IMR-90 (cell line): ENCODE results near the gene NR1I3. TPM values are rescaled to one million over a fixed set of nuclear protein-coding genes. Genes with fewer than 3 reads are reported as not detected.
A peak's percentile ranks its signal among the peaks of the same experiment; 100 is the strongest.

Experiments used
- ATAC-seq: fragments of 200-7000 bp; cut with Tn5 transposase; 2 replicates; pipeline ENCODE4 v1.9.1; 2020; ENCODE audit warnings: low read depth, mild to moderate bottlenecking, moderate library complexity
- BruUV-seq: library from RNA; stranded (reverse); fragments of 400-500 nt; replicated peaks from 2 replicates; lab custom pipeline; 2021; lab: Mats Ljungman, UMichigan
- CTCF ChIA-PET: fragments of 300-600 bp; formaldehyde crosslinking; extraction: SDS; loops from one replicate; lab custom pipeline; 2021; ENCODE audit warnings: antibody characterized with exemption; lab: Yijun Ruan, JAX
- POLR2A ChIA-PET: fragments of 300-600 bp; sonication (Branson Sonifier 250); formaldehyde crosslinking; loops from one replicate; lab custom pipeline; 2022; ENCODE audit warnings: antibody characterized with exemption; ENCODE audit not compliant: unreplicated experiment; lab: Charles Lee
- DNase-seq: peaks from one replicate; pipeline ENCODE4 v3.0.0; 2013
- H2AFZ ChIP-seq: replicated peaks from 2 replicates; pipeline ENCODE3; 2013; ENCODE audit warnings: low read length, mild to moderate bottlenecking; ENCODE audit not compliant: poor library complexity
- H2AK5ac ChIP-seq: 2 replicates; pipeline ENCODE4 v1.6.1; 2013; ENCODE audit warnings: low read depth, low read length, inconsistent platforms
- H2AK9ac ChIP-seq: replicated peaks from 2 replicates; pipeline ENCODE3; 2013; ENCODE audit warnings: mild to moderate bottlenecking, low read depth, low read length, moderate library complexity; ENCODE audit not compliant: poor library complexity
- H2BK120ac ChIP-seq: 2 replicates; pipeline ENCODE4 v1.6.1; 2013; ENCODE audit warnings: low read depth, low read length, inconsistent platforms
- H2BK15ac ChIP-seq: 3 replicates; pipeline ENCODE4 v1.6.1; 2013; ENCODE audit warnings: low read depth, low read length, inconsistent platforms
- H2BK20ac ChIP-seq: 2 replicates; pipeline ENCODE4 v1.6.1; 2013; ENCODE audit warnings: low read depth, mild to moderate bottlenecking, inconsistent platforms, low read length, moderate library complexity
- H2BK5ac ChIP-seq: 2 replicates; pipeline ENCODE4 v1.6.1; 2013; ENCODE audit warnings: mild to moderate bottlenecking, low read depth, low read length, inconsistent platforms; ENCODE audit not compliant: poor library complexity, severe bottlenecking
- H3K14ac ChIP-seq: replicated peaks from 2 replicates; pipeline ENCODE4 v1.6.1; 2013; ENCODE audit warnings: low read depth, low read length, inconsistent platforms
- H3K18ac ChIP-seq: 2 replicates; pipeline ENCODE4 v1.6.1; 2013; ENCODE audit warnings: low read depth, low read length, control low read depth
- H3K23ac ChIP-seq: 2 replicates; pipeline ENCODE4 v1.6.1; 2013; ENCODE audit warnings: low read depth, low read length, inconsistent platforms
- H3K27ac ChIP-seq: 2 replicates; pipeline ENCODE4 v1.5.1; 2013; ENCODE audit warnings: mild to moderate bottlenecking, control low read depth, low read length; ENCODE audit not compliant: insufficient read depth
- H3K27me3 ChIP-seq: 2 replicates; pipeline ENCODE4 v1.6.1; 2013; ENCODE audit warnings: low read length; ENCODE audit not compliant: control insufficient read depth, insufficient read depth
- H3K36me3 ChIP-seq: 2 replicates; pipeline ENCODE4 v1.6.1; 2013; ENCODE audit warnings: low read length, mixed read lengths; ENCODE audit not compliant: control insufficient read depth, insufficient read depth
- H3K4ac ChIP-seq: 2 replicates; pipeline ENCODE4 v1.6.1; 2013; ENCODE audit warnings: low read depth, low read length, inconsistent platforms
- H3K4me1 ChIP-seq: 2 replicates; pipeline ENCODE4 v1.6.1; 2013; ENCODE audit warnings: low read length, mixed read lengths; ENCODE audit not compliant: control insufficient read depth, insufficient read depth
- H3K4me2 ChIP-seq: 2 replicates; pipeline ENCODE4 v1.6.1; 2013; ENCODE audit warnings: low read depth, mild to moderate bottlenecking, control low read depth, low read length, moderate library complexity
- H3K4me3 ChIP-seq: 2 replicates; pipeline ENCODE4 v1.5.1; 2013; ENCODE audit warnings: low read depth, mild to moderate bottlenecking, control low read depth, low read length, moderate library complexity; ENCODE audit not compliant: insufficient read depth
- H3K56ac ChIP-seq: 2 replicates; pipeline ENCODE4 v1.6.1; 2013; ENCODE audit warnings: low read length, inconsistent platforms; ENCODE audit not compliant: insufficient read depth; ENCODE audit errors: extremely low read depth
- H3K79me1 ChIP-seq, 2 experiments: 2 replicates each; pipeline ENCODE4 v1.6.1; 2013; ENCODE audit warnings: low read length in 2 of 2, inconsistent platforms in 1 of 2, low read depth in 1 of 2
- H3K9ac ChIP-seq: 2 replicates; pipeline ENCODE4 v1.6.1; 2013; ENCODE audit warnings: low read depth, low read length, control low read depth
- H3K9me1 ChIP-seq: 2 replicates; pipeline ENCODE4 v1.6.1; 2013; ENCODE audit warnings: low read length, inconsistent platforms; ENCODE audit not compliant: insufficient read depth
- H3K9me3 ChIP-seq: 2 replicates; pipeline ENCODE4 v1.6.1; 2013; ENCODE audit warnings: low read length; ENCODE audit not compliant: control insufficient read depth, insufficient read depth
- H4K20me1 ChIP-seq: 2 replicates; pipeline ENCODE4 v1.6.1; 2013; ENCODE audit warnings: low read length, inconsistent platforms; ENCODE audit not compliant: insufficient read depth
- H4K5ac ChIP-seq: 2 replicates; pipeline ENCODE4 v1.6.1; 2013; ENCODE audit warnings: mild to moderate bottlenecking, low read depth, low read length, control low read depth
- H4K8ac ChIP-seq, 2 experiments: 2 replicates each; pipeline ENCODE4 v1.6.1; 2013; ENCODE audit warnings: low read depth in 2 of 2, low read length in 2 of 2, control low read depth in 1 of 2, inconsistent platforms in 1 of 2
- H4K91ac ChIP-seq: 2 replicates; pipeline ENCODE4 v1.6.1; 2013; ENCODE audit warnings: low read depth, low read length, inconsistent platforms; ENCODE audit not compliant: insufficient read depth
- BHLHE40 ChIP-seq: fragments of 150-350 bp; IDR thresholded peaks from 2 replicates; pipeline ENCODE4 v1.6.1; 2016; ENCODE audit warnings: mild to moderate bottlenecking, low read depth, low read length
- CTCF ChIP-seq: conservative IDR thresholded peaks from 2 replicates; pipeline ENCODE4 v1.5.1; 2012; ENCODE audit warnings: mild to moderate bottlenecking, low read depth, low read length, improper control_type of control experiment
- FOS ChIP-seq: fragments of 150-350 bp; IDR thresholded peaks from 2 replicates; pipeline ENCODE4 v1.6.1; 2016; ENCODE audit warnings: low read depth, low read length
- MAFK ChIP-seq: IDR thresholded peaks from 2 replicates; pipeline ENCODE4 v1.6.1; 2012; ENCODE audit warnings: low read depth, low read length, improper control_type of control experiment
- MXI1 ChIP-seq: IDR thresholded peaks from 2 replicates; pipeline ENCODE4 v1.6.1; 2012; ENCODE audit warnings: low read depth, mild to moderate bottlenecking, low read length, moderate library complexity, borderline replicate concordance
- POLR2A ChIP-seq: IDR thresholded peaks from 2 replicates; pipeline ENCODE4 v1.6.1; 2012; ENCODE audit warnings: mild to moderate bottlenecking, low read depth, low read length
- RCOR1 ChIP-seq: IDR thresholded peaks from 2 replicates; pipeline ENCODE4 v1.6.1; 2012; ENCODE audit warnings: mild to moderate bottlenecking, low read length, improper control_type of control experiment; ENCODE audit not compliant: insufficient replicate concordance
- SMC3 ChIP-seq: fragments of 150-350 bp; IDR thresholded peaks from 2 replicates; pipeline ENCODE4 v1.6.1; 2016; ENCODE audit warnings: low read depth, mild to moderate bottlenecking, antibody characterized with exemption, low read length, moderate library complexity
- WGBS, 2 experiments: methylation state at CpG; one replicate each; pipeline versions ENCODE4 v1.1.5 to v1.1.7; 2013; ENCODE audit warnings: missing lambda C conversion rate in 2 of 2; ENCODE audit not compliant: insufficient read length in 1 of 2; ENCODE audit errors: extremely low coverage in 2 of 2; 5-methylcytosine and 5-hydroxymethylcytosine counted together
- dilution Hi-C: fragments of 300-500 bp; cut with HindIII; formaldehyde crosslinking; loops from one replicate; pipeline ENCODE4 v1.14.3; 2018; ENCODE audit warnings: low sequenced_read_pairs; ENCODE audit not compliant: unreplicated experiment
- in situ Hi-C: fragments of 300-500 bp; cut with MboI; formaldehyde crosslinking; loops from 3 replicates; pipeline ENCODE4 v1.14.3; 2019; ENCODE audit warnings: low sequenced_read_pairs, inconsistent platforms, mixed read lengths
- intact Hi-C: fragments of 100-400 bp; cut with micrococcal nuclease; formaldehyde crosslinking; loops from 2 replicates; pipeline ENCODE4 v1.10.0; 2022
- polyA plus RNA-seq, 3 experiments: library from polyadenylated mRNA; depleted of rRNA; stranded (reverse); fragments of >200 nt; gene quantifications; 2 replicates each; pipeline ENCODE4 v1.2.3, GENCODE V29; 2012; ENCODE audit warnings: low replicate concordance in 1 of 3
- total RNA-seq: library from RNA; depleted of rRNA; stranded (reverse); fragments of >200 nt; gene quantifications from 2 replicates; pipeline ENCODE4 v1.2.3, GENCODE V29; 2012
- TF ChIP-seq, protein P1 (sequence below): fragments of 150-350 bp; IDR thresholded peaks from 2 replicates; pipeline ENCODE4 v1.6.1; 2017; ENCODE audit warnings: mild to moderate bottlenecking, antibody characterized with exemption, low read length, low read depth

NR1I3 gene
- total and polyA plus RNA-seq, 2 of the 4 experiments (the other 2 are of a cell fraction) = not detected

DNA sequence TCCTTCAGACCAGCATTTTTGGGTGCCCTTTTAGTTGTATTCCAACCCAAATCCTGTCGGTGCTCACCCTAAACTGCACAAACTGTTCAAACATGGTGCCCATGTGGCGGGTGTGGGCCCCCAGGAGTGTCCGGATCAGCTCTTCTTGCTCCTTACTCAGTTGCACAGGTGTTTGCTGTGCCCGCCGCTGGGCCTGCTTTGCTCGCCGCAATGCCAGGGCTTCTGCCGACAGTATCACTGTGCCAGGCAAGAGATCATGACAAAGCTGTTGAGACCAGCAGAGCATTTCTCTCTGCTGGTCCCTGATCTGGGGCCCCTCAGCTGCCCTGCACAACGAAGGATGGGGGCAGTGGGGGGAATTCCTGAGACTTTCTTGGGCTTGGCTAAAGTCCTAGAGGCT, 4.9 kb downstream of the NR1I3 start:
- H4K20me1 ChIP-seq = no peaks in the 10 kb centered on the region
- no peak overlapping the region for H2AK5ac ChIP-seq
- H3K18ac ChIP-seq = no peak overlapping the region
- H3K14ac ChIP-seq = no peak overlapping the region
- H3K4me3 ChIP-seq = no peak overlapping the region
- H3K4me1 ChIP-seq = no peaks in the 10 kb centered on the region
- ATAC-seq = no peak
- peaks cover 19% of the 10 kb centered on the region for H3K36me3 ChIP-seq
- CTCF ChIA-PET = interaction anchor here (1.2 kb wide), 1 partner anchor 149 kb away, joined by 3 read pairs; no protein-coding TSS in a partner anchor
- no peak overlapping the region for H2BK5ac ChIP-seq
- no peak overlapping the region for H2BK15ac ChIP-seq
- no peak overlapping the region for H3K23ac ChIP-seq
- 0 out of 2 replicates have a peak, but pooled peaks cover 5% of the 10 kb centered on the region for H3K9me1 ChIP-seq
- POLR2A ChIA-PET = no interaction called here
- peak overlapping the region; percentile 73 for H2AK9ac ChIP-seq
- H2BK20ac ChIP-seq = no peak overlapping the region
- in situ Hi-C loops (no loop called here), intact Hi-C loops (no loop called here), dilution Hi-C loops (no loop called here)
- H3K27ac ChIP-seq = no peak overlapping the region
- BruUV-seq = no TSS peak
- no peak overlapping the region for H4K5ac ChIP-seq
- H2AFZ ChIP-seq = no peak overlapping the region
- no peaks in the 10 kb centered on the region for H3K79me1 ChIP-seq
- no peak overlapping the region for H2BK120ac ChIP-seq
- no peaks in the 10 kb centered on the region for H3K27me3 ChIP-seq
- no peak overlapping the region for H3K4ac ChIP-seq
- no peak overlapping the region for H4K91ac ChIP-seq
- H3K56ac ChIP-seq = no peak overlapping the region
- no peak for TF ChIP-seq SMC3
- TF ChIP-seq, protein P1, sequence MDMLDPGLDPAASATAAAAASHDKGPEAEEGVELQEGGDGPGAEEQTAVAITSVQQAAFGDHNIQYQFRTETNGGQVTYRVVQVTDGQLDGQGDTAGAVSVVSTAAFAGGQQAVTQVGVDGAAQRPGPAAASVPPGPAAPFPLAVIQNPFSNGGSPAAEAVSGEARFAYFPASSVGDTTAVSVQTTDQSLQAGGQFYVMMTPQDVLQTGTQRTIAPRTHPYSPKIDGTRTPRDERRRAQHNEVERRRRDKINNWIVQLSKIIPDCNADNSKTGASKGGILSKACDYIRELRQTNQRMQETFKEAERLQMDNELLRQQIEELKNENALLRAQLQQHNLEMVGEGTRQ = no peak
- no peak for TF ChIP-seq RCOR1
- no peak for TF ChIP-seq FOS
- TF ChIP-seq MXI1 = no peak
- TF ChIP-seq POLR2A = no peak
- no peak for TF ChIP-seq MAFK
- no peak for TF ChIP-seq CTCF
- no peak for TF ChIP-seq BHLHE40
- H3K4me2 ChIP-seq = no peak overlapping the region
- no peaks in the 10 kb centered on the region for H3K9me3 ChIP-seq
- 90% methylated on average over 8 of the region's 9 CpGs; no CpG with 5 or more reads in 1 of the 2 experiments for WGBS, 2 experiments
- DNase-seq = no peak
- H3K9ac ChIP-seq = no peak overlapping the region
- H4K8ac ChIP-seq = no peak overlapping the region
